Stomach (tissue), 4 donors: ENCODE measurements around the gene RXFP2.

Experiments
- CTCF ChIP-seq, 7 experiments: fragments of 450-650 bp in 4 of 7; fragments of 200-600 bp in 3 of 7; sonication (generic) in 3 of 7; IDR thresholded peaks; one replicate each; pipeline ENCODE4 v1.5.1; 2016 to 2019; ENCODE audit warnings: antibody characterized with exemption in 7 of 7, control low read depth in 2 of 7, mild to moderate bottlenecking in 1 of 7
- EP300 ChIP-seq: sonication (generic); formaldehyde crosslinking; IDR thresholded peaks from one replicate; pipeline ENCODE4 v1.6.1; 2017; ENCODE audit warnings: antibody characterized with exemption
- POLR2A ChIP-seq, 4 donors: fragments of 450-650 bp; IDR thresholded peaks; one replicate each; pipeline ENCODE4 v1.6.1; 2016; ENCODE audit warnings: antibody characterized with exemption in 4 of 4, control low read depth in 2 of 4, mild to moderate bottlenecking in 1 of 4, moderate library complexity in 1 of 4

GRCh38 chr13:31756346-31756745 lies 17.0 kb downstream of the RXFP2 start:
- TF ChIP-seq CTCF (IDR thresholded peaks at IDR 0.05) (no peak), POLR2A (IDR thresholded peaks at IDR 0.05) (no peak), EP300 (no peak)
